ENCODE data around the gene SETD1B.

Gene SETD1B

GRCh38 chr12:121793440-121793837 lies 10.4 kb upstream of the SETD1B start, which contains the start of gene RHOF:
RHOF (minus strand) TSS chr12:121793688; CDS start chr12:121793633, 55 bp downstream.
- peaks cover 7% of the 10 kb centered on the region for H3K36me3 ChIP-seq (ENCODE audit: control insufficient read depth, insufficient read depth, low read length)
- no peaks in the 10 kb centered on the region for H3K27me3 ChIP-seq (ENCODE audit: control insufficient read depth, insufficient read depth, low read length)
- peaks cover 82% of the 10 kb centered on the region for H3K4me1 ChIP-seq (ENCODE audit: control insufficient read depth, insufficient read depth, low read length)
- no peaks in the 10 kb centered on the region for H3K9me3 ChIP-seq (ENCODE audit: control insufficient read depth, low read length)
- H3K4me3 ChIP-seq (ENCODE audit: low read length): peak within 1 kb of the TSS; percentile 39
- H3K9ac ChIP-seq (ENCODE audit: low read length): peak within 1 kb of the TSS; percentile 81

- H3K27me3 ChIP-seq (ENCODE audit: control insufficient read depth, insufficient read depth, low read length): no peaks in the 10 kb centered on the region
- H3K36me3 ChIP-seq (ENCODE audit: control insufficient read depth, insufficient read depth, low read length): peaks cover 7% of the 10 kb centered on the region
- no peaks in the 10 kb centered on the region for H3K9me3 ChIP-seq (ENCODE audit: control insufficient read depth, low read length)
- H3K4me3 ChIP-seq (ENCODE audit: low read length): peak overlapping the region; percentile 23
- H3K9ac ChIP-seq (ENCODE audit: low read length): peak overlapping the region; percentile 81
- H3K4me1 ChIP-seq (ENCODE audit: control insufficient read depth, insufficient read depth, low read length): peaks cover 82% of the 10 kb centered on the region
These were observed 9.8 kb upstream of the SETD1B start for GRCh38 chr12:121793838-121794533.

GRCh38 chr12:121794534-121795033 lies 9.2 kb upstream of the SETD1B start:
- peaks cover 82% of the 10 kb centered on the region for H3K4me1 ChIP-seq (ENCODE audit: control insufficient read depth, insufficient read depth, low read length)
- no peaks in the 10 kb centered on the region for H3K9me3 ChIP-seq (ENCODE audit: control insufficient read depth, low read length)
- H3K4me3 ChIP-seq (ENCODE audit: low read length): peak overlapping the region; percentile 39
- H3K27me3 ChIP-seq (ENCODE audit: control insufficient read depth, insufficient read depth, low read length): no peaks in the 10 kb centered on the region
- peaks cover 7% of the 10 kb centered on the region for H3K36me3 ChIP-seq (ENCODE audit: control insufficient read depth, insufficient read depth, low read length)
- peak overlapping the region; percentile 74 for H3K9ac ChIP-seq (ENCODE audit: low read length)

- peak overlapping the region; percentile 39 for H3K4me3 ChIP-seq (ENCODE audit: low read length)
These were observed 8.5 kb upstream of the SETD1B start for GRCh38 chr12:121795034-121795968.

GRCh38 chr12:121796855-121797751 lies 6.7 kb upstream of the SETD1B start:
- Histone ChIP-seq H3K9me3 (ENCODE audit: control insufficient read depth, low read length) (no peaks in the 10 kb centered on the region), H3K4me1 (ENCODE audit: control insufficient read depth, insufficient read depth, low read length) (peaks cover 71% of the 10 kb centered on the region), H3K4me3 (ENCODE audit: low read length) (peak overlapping the region; percentile 34), H3K27me3 (ENCODE audit: control insufficient read depth, insufficient read depth, low read length) (no peaks in the 10 kb centered on the region), H3K36me3 (ENCODE audit: control insufficient read depth, insufficient read depth, low read length) (peaks cover 7% of the 10 kb centered on the region), H3K9ac (ENCODE audit: low read length) (peak overlapping the region; percentile 56)

More at GRCh38 chr12:121795034-121795968, 8.5 kb upstream of the SETD1B start:
- no peaks in the 10 kb centered on the region for H3K9me3 ChIP-seq (ENCODE audit: control insufficient read depth, low read length)
- peak overlapping the region; percentile 74 for H3K9ac ChIP-seq (ENCODE audit: low read length)
- H3K36me3 ChIP-seq (ENCODE audit: control insufficient read depth, insufficient read depth, low read length): peaks cover 7% of the 10 kb centered on the region
- peaks cover 78% of the 10 kb centered on the region for H3K4me1 ChIP-seq (ENCODE audit: control insufficient read depth, insufficient read depth, low read length)
- no peaks in the 10 kb centered on the region for H3K27me3 ChIP-seq (ENCODE audit: control insufficient read depth, insufficient read depth, low read length)

GRCh38 chr12:121797937-121798786 lies 5.6 kb upstream of the SETD1B start:
- H3K27me3 ChIP-seq (ENCODE audit: control insufficient read depth, insufficient read depth, low read length): no peaks in the 10 kb centered on the region
- no peaks in the 10 kb centered on the region for H3K9me3 ChIP-seq (ENCODE audit: control insufficient read depth, low read length)
- H3K4me3 ChIP-seq (ENCODE audit: low read length): peak overlapping the region; percentile 34
- H3K9ac ChIP-seq (ENCODE audit: low read length): peak overlapping the region; percentile 70
- peaks cover 62% of the 10 kb centered on the region for H3K4me1 ChIP-seq (ENCODE audit: control insufficient read depth, insufficient read depth, low read length)
- peaks cover 7% of the 10 kb centered on the region for H3K36me3 ChIP-seq (ENCODE audit: control insufficient read depth, insufficient read depth, low read length)

GRCh38 chr12:121798787-121799155 lies 5.0 kb upstream of the SETD1B start:
- peaks cover 7% of the 10 kb centered on the region for H3K36me3 ChIP-seq (ENCODE audit: control insufficient read depth, insufficient read depth, low read length)
- H3K4me3 ChIP-seq (ENCODE audit: low read length): peak overlapping the region; percentile 31
- peaks cover 57% of the 10 kb centered on the region for H3K4me1 ChIP-seq (ENCODE audit: control insufficient read depth, insufficient read depth, low read length)
- H3K9me3 ChIP-seq (ENCODE audit: control insufficient read depth, low read length): no peaks in the 10 kb centered on the region
- no peaks in the 10 kb centered on the region for H3K27me3 ChIP-seq (ENCODE audit: control insufficient read depth, insufficient read depth, low read length)
- peak overlapping the region; percentile 70 for H3K9ac ChIP-seq (ENCODE audit: low read length)

GRCh38 chr12:121799156-121799841 lies 4.5 kb upstream of the SETD1B start:
- Histone ChIP-seq H3K27me3 (ENCODE audit: control insufficient read depth, insufficient read depth, low read length) (no peaks in the 10 kb centered on the region), H3K9ac (ENCODE audit: low read length) (peak overlapping the region; percentile 100), H3K4me1 (ENCODE audit: control insufficient read depth, insufficient read depth, low read length) (peaks cover 52% of the 10 kb centered on the region), H3K9me3 (ENCODE audit: control insufficient read depth, low read length) (no peaks in the 10 kb centered on the region), H3K36me3 (ENCODE audit: control insufficient read depth, insufficient read depth, low read length) (peaks cover 7% of the 10 kb centered on the region), H3K4me3 (ENCODE audit: low read length) (peak overlapping the region; percentile 31)

GRCh38 chr12:121799842-121800693 lies 3.7 kb upstream of the SETD1B start:
- no peaks in the 10 kb centered on the region for H3K9me3 ChIP-seq (ENCODE audit: control insufficient read depth, low read length)
- H3K4me3 ChIP-seq (ENCODE audit: low read length): peak overlapping the region; percentile 2
- peaks cover 44% of the 10 kb centered on the region for H3K4me1 ChIP-seq (ENCODE audit: control insufficient read depth, insufficient read depth, low read length)
- no peaks in the 10 kb centered on the region for H3K27me3 ChIP-seq (ENCODE audit: control insufficient read depth, insufficient read depth, low read length)
- peak overlapping the region; percentile 100 for H3K9ac ChIP-seq (ENCODE audit: low read length)
- H3K36me3 ChIP-seq (ENCODE audit: control insufficient read depth, insufficient read depth, low read length): peaks cover 7% of the 10 kb centered on the region

Data from mucosa of stomach (tissue), 1 donor.